Glutamatergic neuron (in vitro differentiated cells): ENCODE results near the gene TLR1. TPM values are rescaled to one million over a fixed set of nuclear protein-coding genes. Genes with fewer than 3 reads are reported as not detected.

Experiments used
- DNase-seq: peaks from one replicate; pipeline ENCODE4 v3.0.0; 2022
- H3K27ac Mint-ChIP-seq: one replicate; pipeline ENCODE4 v1.8.0; 2020; ENCODE audit warnings: mild to moderate bottlenecking, mixed read lengths, inconsistent platforms; ENCODE audit not compliant: unreplicated experiment
- H3K27me3 Mint-ChIP-seq: one replicate; pipeline ENCODE4 v1.8.0; 2020; ENCODE audit warnings: mild to moderate bottlenecking, moderate library complexity, mixed read lengths, inconsistent platforms; ENCODE audit not compliant: unreplicated experiment
- H3K36me3 Mint-ChIP-seq: one replicate; pipeline ENCODE4 v1.8.0; 2020; ENCODE audit warnings: mild to moderate bottlenecking, mixed read lengths, inconsistent platforms; ENCODE audit not compliant: unreplicated experiment
- H3K4me1 Mint-ChIP-seq: one replicate; pipeline ENCODE4 v1.8.0; 2020; ENCODE audit warnings: mild to moderate bottlenecking, low read depth, mixed read lengths, inconsistent platforms; ENCODE audit not compliant: unreplicated experiment
- H3K4me3 Mint-ChIP-seq: one replicate; pipeline ENCODE4 v1.8.0; 2020; ENCODE audit warnings: mild to moderate bottlenecking, mixed read lengths, inconsistent platforms; ENCODE audit not compliant: unreplicated experiment
- H3K9me3 Mint-ChIP-seq: one replicate; pipeline ENCODE4 v1.8.0; 2020; ENCODE audit warnings: mild to moderate bottlenecking, moderate library complexity, mixed read lengths, inconsistent platforms; ENCODE audit not compliant: unreplicated experiment
- total RNA-seq: library from RNA; stranded (reverse); fragmentation: NEBNext Ultra II Directional; extraction: Animal tissue kit (Norgen Biotek cat#: 25700); gene quantifications from one replicate; pipeline ENCODE4 v1.2.1, GENCODE V29; 2021; ENCODE audit not compliant: unreplicated experiment
- TF ChIP-seq, protein P1 (sequence below): fragments of 200-600 bp; sonication (generic); IDR thresholded peaks from one replicate; pipeline ENCODE4 v1.5.0; 2021; ENCODE audit not compliant: partially characterized antibody, unreplicated experiment

The TLR1 gene
- total RNA-seq, 1 donor from 2014 or later: not detected

DNA sequence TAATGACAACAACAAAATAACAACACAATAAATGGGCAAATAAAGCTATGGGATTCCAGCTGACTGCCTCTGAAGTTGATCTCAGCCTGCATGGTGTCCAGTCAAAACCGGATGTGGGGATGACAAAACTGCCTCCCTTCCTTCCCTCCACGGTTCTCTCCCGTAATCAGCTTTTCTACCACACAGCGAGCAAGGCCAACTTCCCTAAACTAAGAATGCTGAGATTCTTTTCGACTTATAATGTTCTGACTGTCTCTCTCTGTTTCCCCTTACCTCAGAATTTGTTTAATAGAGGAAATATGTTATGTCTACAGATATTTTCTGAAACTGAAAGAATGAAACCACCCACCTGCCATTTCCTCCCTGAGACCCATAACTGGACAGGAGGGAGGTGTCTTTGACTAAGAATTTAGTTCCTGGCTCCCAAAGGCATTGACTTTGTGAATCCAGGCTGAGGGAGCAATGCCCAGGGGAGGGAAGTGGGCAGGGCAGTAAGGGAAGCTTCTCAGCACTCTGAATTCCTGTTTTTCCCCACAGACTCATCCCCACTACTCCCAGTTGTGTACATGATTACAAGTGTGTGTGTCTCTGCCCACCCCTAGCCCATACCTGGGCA, 1.0 kb upstream of the TLR1 start:
- Mint-ChIP-seq H3K27me3 (no peaks in the 10 kb centered on the region), H3K36me3 (peaks cover 9% of the 10 kb centered on the region), H3K27ac (no peak overlapping the region), H3K9me3 (peaks cover 5% of the 10 kb centered on the region), H3K4me3 (no peak overlapping the region), H3K4me1 (no peaks in the 10 kb centered on the region)
- DNase-seq: no peak
- TF ChIP-seq, protein P1, sequence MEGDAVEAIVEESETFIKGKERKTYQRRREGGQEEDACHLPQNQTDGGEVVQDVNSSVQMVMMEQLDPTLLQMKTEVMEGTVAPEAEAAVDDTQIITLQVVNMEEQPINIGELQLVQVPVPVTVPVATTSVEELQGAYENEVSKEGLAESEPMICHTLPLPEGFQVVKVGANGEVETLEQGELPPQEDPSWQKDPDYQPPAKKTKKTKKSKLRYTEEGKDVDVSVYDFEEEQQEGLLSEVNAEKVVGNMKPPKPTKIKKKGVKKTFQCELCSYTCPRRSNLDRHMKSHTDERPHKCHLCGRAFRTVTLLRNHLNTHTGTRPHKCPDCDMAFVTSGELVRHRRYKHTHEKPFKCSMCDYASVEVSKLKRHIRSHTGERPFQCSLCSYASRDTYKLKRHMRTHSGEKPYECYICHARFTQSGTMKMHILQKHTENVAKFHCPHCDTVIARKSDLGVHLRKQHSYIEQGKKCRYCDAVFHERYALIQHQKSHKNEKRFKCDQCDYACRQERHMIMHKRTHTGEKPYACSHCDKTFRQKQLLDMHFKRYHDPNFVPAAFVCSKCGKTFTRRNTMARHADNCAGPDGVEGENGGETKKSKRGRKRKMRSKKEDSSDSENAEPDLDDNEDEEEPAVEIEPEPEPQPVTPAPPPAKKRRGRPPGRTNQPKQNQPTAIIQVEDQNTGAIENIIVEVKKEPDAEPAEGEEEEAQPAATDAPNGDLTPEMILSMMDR: no peak

DNA sequence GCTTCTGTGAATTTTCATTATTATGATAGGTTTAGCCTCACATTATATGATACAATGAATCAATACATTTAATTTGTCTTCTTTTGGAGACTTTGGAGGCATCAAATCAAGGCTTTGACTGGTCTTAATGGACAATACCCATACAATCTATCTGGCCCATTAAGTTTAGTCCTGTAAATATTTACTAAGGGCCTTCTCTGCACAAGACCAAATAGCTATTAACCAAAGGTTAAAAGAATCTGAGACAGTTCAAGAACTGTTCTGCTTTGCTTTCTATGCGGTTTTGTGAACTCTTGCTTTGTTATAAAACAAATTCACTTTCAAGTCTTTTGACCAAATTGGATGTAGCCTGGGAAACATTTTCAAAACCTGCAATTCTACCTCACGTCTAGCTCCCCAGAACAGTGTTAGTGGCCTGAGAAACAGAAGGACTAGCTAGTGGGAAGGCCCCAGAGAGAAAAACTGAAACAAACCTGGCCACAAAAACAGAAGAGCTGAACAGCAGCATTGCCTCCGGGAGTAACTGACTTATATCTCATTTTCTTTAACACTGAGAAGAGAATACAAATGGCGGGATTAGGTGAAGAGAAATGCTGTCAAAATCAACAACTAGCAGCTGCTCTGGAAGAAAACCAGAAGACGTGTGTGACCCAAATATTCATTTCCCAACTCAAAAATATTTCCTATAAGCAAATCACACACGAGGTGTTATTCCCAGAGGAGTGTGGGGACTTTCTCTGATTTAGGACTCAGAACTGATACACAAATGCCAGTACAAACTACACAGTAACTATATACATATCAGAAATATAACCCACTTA, 548 bp downstream of the TLR1 start:
- Mint-ChIP-seq H3K27ac (no peak overlapping the region), H3K9me3 (peaks cover 5% of the 10 kb centered on the region), H3K36me3 (peaks cover 9% of the 10 kb centered on the region), H3K27me3 (no peaks in the 10 kb centered on the region), H3K4me1 (no peaks in the 10 kb centered on the region), H3K4me3 (no peak overlapping the region)
- TF ChIP-seq, protein P1: no peak
- no peak for DNase-seq

DNA sequence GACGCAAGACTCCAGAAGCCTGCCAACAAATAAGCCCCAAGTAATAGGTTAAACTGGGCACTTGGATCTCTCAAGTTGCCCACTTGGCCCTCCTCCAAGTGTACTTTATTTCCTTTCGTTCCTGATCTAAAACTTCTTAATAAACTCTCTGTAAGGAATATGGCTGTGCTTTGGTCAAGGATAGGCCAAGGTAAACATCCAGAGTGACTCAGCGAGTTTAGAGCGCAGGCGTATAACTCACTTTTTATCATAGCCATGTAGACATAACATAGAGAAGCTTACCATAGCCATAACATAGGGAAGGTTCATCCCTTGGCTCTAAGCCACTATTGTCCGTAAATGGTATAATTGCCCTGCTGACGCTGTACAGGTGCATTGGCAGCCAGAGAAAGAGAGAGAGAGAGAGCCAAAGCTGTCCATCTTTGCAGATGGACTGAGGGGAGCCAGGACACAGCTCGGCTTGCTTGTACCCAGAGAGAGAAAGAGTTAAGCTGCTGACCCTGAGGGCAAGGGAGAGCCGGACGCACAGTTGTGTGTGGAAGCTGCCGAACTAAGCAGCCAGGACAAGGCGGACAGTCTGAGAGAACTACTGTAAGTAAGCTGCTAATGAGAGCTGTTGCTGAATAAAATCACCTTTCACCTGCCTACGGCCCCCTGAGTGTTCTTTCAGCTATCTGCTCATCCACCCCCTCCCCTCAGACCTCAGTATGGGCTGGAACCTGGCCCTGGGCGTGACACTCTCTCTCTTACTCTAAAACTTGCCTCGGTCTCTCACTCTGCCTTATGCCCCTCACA, 1.8 kb downstream of the TLR1 start:
- DNase-seq: no peak
- TF ChIP-seq, protein P1: no peak
- Mint-ChIP-seq H3K36me3 (peaks cover 9% of the 10 kb centered on the region), H3K27ac (no peak overlapping the region), H3K9me3 (peaks cover 5% of the 10 kb centered on the region), H3K4me1 (no peaks in the 10 kb centered on the region), H3K27me3 (no peaks in the 10 kb centered on the region), H3K4me3 (no peak overlapping the region)

DNA sequence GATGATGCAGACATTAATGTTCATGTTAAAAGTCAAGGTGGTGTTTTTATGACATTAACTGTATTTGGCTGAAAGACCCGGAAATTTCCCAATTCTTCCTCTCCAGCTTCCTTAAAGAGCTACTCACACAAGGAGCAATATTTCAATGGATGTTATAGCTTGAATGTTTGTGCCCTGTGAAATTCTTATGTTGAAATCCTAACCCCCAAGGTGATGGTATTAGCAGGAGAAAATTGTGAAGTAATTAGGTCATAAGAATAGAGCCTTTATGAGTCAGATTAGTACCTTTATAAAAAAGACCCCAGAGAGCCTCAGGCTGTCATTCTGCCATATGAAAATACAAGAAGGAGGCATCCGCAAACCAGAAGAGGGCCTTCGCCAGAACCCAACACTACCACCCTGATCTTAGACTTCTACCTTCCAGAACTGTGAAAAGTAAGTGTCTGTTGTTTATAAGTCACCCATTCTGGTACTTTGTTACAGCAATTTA, 3.6 kb downstream of the TLR1 start:
- no peaks in the 10 kb centered on the region for H3K27me3 Mint-ChIP-seq
- H3K4me1 Mint-ChIP-seq: no peaks in the 10 kb centered on the region
- peaks cover 1% of the 10 kb centered on the region for H3K9me3 Mint-ChIP-seq
- TF ChIP-seq, protein P1: no peak
- H3K36me3 Mint-ChIP-seq: peaks cover 9% of the 10 kb centered on the region
- H3K4me3 Mint-ChIP-seq: no peak overlapping the region
- no peak for DNase-seq
- H3K27ac Mint-ChIP-seq: no peak overlapping the region
